Measurements from ENCODE around the gene OR10H2. TPM values are rescaled to one million over a fixed set of nuclear protein-coding genes. Genes with fewer than 3 reads are reported as not detected.

The OR10H2 gene
- total RNA-seq, 2 experiments from 2014 or later: not detected

DNA sequence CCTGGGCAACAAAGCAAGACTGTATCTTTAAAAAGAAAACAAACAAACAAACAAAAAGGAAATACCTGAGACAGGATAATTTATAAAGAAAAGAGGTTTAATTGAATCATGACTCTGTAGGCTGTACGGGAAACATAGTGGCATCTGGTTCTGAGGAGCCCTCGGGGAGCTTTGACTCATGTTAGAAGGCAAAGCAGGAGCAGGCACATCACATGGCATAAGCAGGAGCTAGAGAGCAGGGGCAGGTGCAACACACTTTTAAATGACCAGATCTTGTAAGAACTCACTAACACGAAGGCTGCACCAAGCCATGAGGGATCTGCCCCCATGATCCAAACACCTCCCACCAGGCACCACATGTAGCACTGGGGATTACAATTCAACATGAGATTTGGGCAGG, 13.2 kb upstream of the OR10H2 start:
- intact Hi-C loops (cut with DNase I, micrococcal nuclease): no loop called here
- Mint-ChIP-seq H3K4me3 (no peak overlapping the region), H3K4me1 (ENCODE audit: low read depth) (no peaks in the 10 kb centered on the region)

DNA sequence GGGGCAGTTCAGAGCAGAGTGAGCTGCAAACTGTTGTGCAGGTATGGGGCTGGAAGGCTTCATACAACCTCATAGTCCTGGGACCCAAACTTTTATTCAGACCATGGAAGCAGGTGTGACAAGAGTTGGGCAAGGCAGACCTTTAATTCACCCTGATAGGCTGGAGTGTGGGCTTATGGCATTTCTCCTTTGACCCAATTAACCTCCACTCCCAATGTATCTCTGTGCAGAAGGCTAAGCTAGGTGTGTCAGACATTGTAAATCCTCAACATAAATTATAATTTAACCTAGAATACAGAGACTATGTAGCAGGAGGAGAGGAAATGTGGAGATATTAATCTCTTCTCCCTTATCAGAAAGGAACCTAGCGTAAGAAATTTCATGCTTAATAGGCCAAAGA, 12.2 kb upstream of the OR10H2 start:
- Mint-ChIP-seq H3K27me3 (peaks cover 50% of the 10 kb centered on the region), H3K9me3 (no peaks in the 10 kb centered on the region)
- no peak for ATAC-seq (ENCODE audit: poor library complexity)

More for the DNA sequence above, 13.2 kb upstream of the OR10H2 start:
- Mint-ChIP-seq H3K9me3 (no peaks in the 10 kb centered on the region), H3K36me3 (ENCODE audit: low read depth) (no peaks in the 10 kb centered on the region), H3K27ac (no peak overlapping the region), H3K27me3 (peaks cover 40% of the 10 kb centered on the region)
- CTCF ChIA-PET: no interaction called here
- Histone ChIP-seq H3K4me1 (ENCODE audit: insufficient read depth, low read length) (no peaks in the 10 kb centered on the region), H3K27ac (ENCODE audit: low read depth in 1 of 2, low read length in 2 of 2) (no peak overlapping the region), H3K27me3 (ENCODE audit: control insufficient read depth in 1 of 2, insufficient read depth in 2 of 2, low read length in 2 of 2) (peaks cover 14 to 19% of the 10 kb centered on the region in 2 experiments), H3K4me3 (ENCODE audit: low read length) (no peak overlapping the region), H3K36me3 (ENCODE audit: insufficient read depth, low read length) (no peaks in the 10 kb centered on the region), H3K9me3 (ENCODE audit: control insufficient read depth in 1 of 2, insufficient read depth in 1 of 2, low read length in 2 of 2) (no peaks in the 10 kb centered on the region)
- DNase-seq (no peak), ATAC-seq (ENCODE audit: poor library complexity) (no peak)
- TF ChIP-seq, protein P1, sequence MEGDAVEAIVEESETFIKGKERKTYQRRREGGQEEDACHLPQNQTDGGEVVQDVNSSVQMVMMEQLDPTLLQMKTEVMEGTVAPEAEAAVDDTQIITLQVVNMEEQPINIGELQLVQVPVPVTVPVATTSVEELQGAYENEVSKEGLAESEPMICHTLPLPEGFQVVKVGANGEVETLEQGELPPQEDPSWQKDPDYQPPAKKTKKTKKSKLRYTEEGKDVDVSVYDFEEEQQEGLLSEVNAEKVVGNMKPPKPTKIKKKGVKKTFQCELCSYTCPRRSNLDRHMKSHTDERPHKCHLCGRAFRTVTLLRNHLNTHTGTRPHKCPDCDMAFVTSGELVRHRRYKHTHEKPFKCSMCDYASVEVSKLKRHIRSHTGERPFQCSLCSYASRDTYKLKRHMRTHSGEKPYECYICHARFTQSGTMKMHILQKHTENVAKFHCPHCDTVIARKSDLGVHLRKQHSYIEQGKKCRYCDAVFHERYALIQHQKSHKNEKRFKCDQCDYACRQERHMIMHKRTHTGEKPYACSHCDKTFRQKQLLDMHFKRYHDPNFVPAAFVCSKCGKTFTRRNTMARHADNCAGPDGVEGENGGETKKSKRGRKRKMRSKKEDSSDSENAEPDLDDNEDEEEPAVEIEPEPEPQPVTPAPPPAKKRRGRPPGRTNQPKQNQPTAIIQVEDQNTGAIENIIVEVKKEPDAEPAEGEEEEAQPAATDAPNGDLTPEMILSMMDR (IDR thresholded peaks at IDR 0.05): no peak
- POLR2A ChIA-PET: no interaction called here

DNA sequence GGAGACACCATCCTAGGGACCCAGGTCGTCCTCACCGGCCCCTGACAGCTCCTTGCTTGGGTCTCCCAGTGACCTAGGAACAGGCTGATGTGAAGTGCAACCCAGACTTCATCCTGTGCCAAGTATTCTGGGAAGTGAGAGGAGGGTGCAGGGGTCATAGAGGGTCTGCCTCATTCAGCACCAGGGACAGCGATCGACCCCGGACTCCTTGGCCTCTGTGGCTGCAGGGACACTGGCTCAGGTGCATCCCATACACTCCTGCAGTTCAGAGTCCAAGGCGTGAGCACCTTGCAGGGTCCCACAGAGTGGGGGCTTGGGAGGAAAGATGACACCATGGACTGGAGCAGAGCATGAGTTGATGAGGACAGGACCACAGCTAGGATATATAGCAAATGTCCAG, 10.0 kb upstream of the OR10H2 start:
- peaks cover under 1% of the 10 kb centered on the region for H3K4me1 ChIP-seq (ENCODE audit: insufficient read depth, low read length)

More for the DNA sequence above, 12.2 kb upstream of the OR10H2 start:
- ChIA-PET CTCF (no interaction called here), POLR2A (no interaction called here)
- intact Hi-C loops (cut with DNase I, micrococcal nuclease): no loop called here
- no peaks in the 10 kb centered on the region for H3K4me1 Mint-ChIP-seq (ENCODE audit: low read depth)
- Histone ChIP-seq H3K27ac (ENCODE audit: low read depth in 1 of 2, low read length in 2 of 2) (no peak overlapping the region), H3K4me1 (ENCODE audit: insufficient read depth, low read length) (no peaks in the 10 kb centered on the region), H3K36me3 (ENCODE audit: insufficient read depth, low read length) (no peaks in the 10 kb centered on the region), H3K4me3 (ENCODE audit: low read length) (no peak overlapping the region), H3K9me3 (ENCODE audit: control insufficient read depth in 1 of 2, insufficient read depth in 1 of 2, low read length in 2 of 2) (no peaks in the 10 kb centered on the region), H3K27me3 (ENCODE audit: control insufficient read depth in 1 of 2, insufficient read depth in 2 of 2, low read length in 2 of 2) (peaks cover 18 to 19% of the 10 kb centered on the region in 2 experiments)
- no peak for DNase-seq
- TF ChIP-seq, protein P1 (IDR thresholded peaks at IDR 0.05): no peak
- no peaks in the 10 kb centered on the region for H3K36me3 Mint-ChIP-seq (ENCODE audit: low read depth)
- no peak overlapping the region for H3K27ac Mint-ChIP-seq
- no peak overlapping the region for H3K4me3 Mint-ChIP-seq

More for the DNA sequence above, 10.0 kb upstream of the OR10H2 start:
- Histone ChIP-seq H3K27me3 (ENCODE audit: control insufficient read depth in 1 of 2, insufficient read depth in 2 of 2, low read length in 2 of 2) (peaks cover 19 to 25% of the 10 kb centered on the region in 2 experiments), H3K36me3 (ENCODE audit: insufficient read depth, low read length) (no peaks in the 10 kb centered on the region), H3K9me3 (ENCODE audit: control insufficient read depth in 1 of 2, insufficient read depth in 1 of 2, low read length in 2 of 2) (peaks cover 0 to under 1% of the 10 kb centered on the region in 2 experiments), H3K27ac (ENCODE audit: low read depth in 1 of 2, low read length in 2 of 2) (no peak overlapping the region), H3K4me3 (ENCODE audit: low read length) (no peak overlapping the region)
- TF ChIP-seq, protein P1 (IDR thresholded peaks at IDR 0.05): no peak
- Mint-ChIP-seq H3K4me3 (no peak overlapping the region), H3K27me3 (peaks cover 72% of the 10 kb centered on the region), H3K36me3 (ENCODE audit: low read depth) (no peaks in the 10 kb centered on the region), H3K9me3 (no peaks in the 10 kb centered on the region), H3K27ac (no peak overlapping the region), H3K4me1 (ENCODE audit: low read depth) (no peaks in the 10 kb centered on the region)
- CTCF ChIA-PET: no interaction called here
- POLR2A ChIA-PET: no interaction called here
- ATAC-seq (ENCODE audit: poor library complexity) (no peak), DNase-seq (no peak)
- intact Hi-C loops (cut with DNase I, micrococcal nuclease): no loop called here

All from CD4-positive, alpha-beta T cell (primary cell).